SK-N-SH (cell line): Measurements from ENCODE around the gene UNC5CL. TPM values are rescaled to one million over a fixed set of nuclear protein-coding genes. Genes with fewer than 3 reads are reported as not detected.
"Not testable (repeated sequence)": the region's sequence is repeated elsewhere in the genome, so short reads cannot be mapped to it uniquely, and the experiment has no call there.

Experiments used
- CTCF ChIA-PET: fragments of 300-600, 350-600 bp; formaldehyde crosslinking; extraction: SDS; loops from one replicate; lab custom pipeline; 2021; lab: Yijun Ruan, JAX
- POLR2A ChIA-PET: fragments of 350-600 bp; sonication (Branson Sonifier 250); formaldehyde crosslinking; extraction: SDS; loops from one replicate; lab custom pipeline; 2020; ENCODE audit warnings: antibody characterized with exemption, inconsistent platforms; lab: Yijun Ruan, JAX
- DNase-seq: peaks from one replicate; pipeline ENCODE4 v3.0.0; 2012
- H2AFZ ChIP-seq: fragments of 200-600 bp; sonication (generic); 2 replicates; pipeline ENCODE4 v1.8.1; 2016; ENCODE audit warnings: antibody characterized with exemption, mild to moderate bottlenecking, low read depth
- H3F3A ChIP-seq: fragments of 200-600 bp; sonication (generic); replicated peaks from 2 replicates; pipeline ENCODE3; 2016; ENCODE audit warnings: antibody characterized with exemption, mild to moderate bottlenecking; ENCODE audit not compliant: insufficient read depth
- H3K27ac ChIP-seq, 2 experiments: fragments of 200-500 bp in 1 of 2; fragments of 200-600 bp in 1 of 2; sonication (Bioruptor generic) in 1 of 2; sonication (generic), shearing (Covaris generic) in 1 of 2; 2 replicates each; pipeline versions ENCODE4 v1.5.1 to v1.6.1; 2014 to 2016; ENCODE audit warnings: low read depth in 2 of 2, inconsistent platforms in 1 of 2, low read length in 1 of 2, mild to moderate bottlenecking in 1 of 2, mixed read lengths in 1 of 2
- H3K27me3 ChIP-seq: fragments of 200-600 bp; sonication (generic), shearing (Covaris generic); 2 replicates; pipeline ENCODE4 v1.6.1; 2016; ENCODE audit warnings: mixed run types; ENCODE audit not compliant: insufficient read depth
- H3K36me3 ChIP-seq, 2 experiments: fragments of 200-500 bp in 1 of 2; fragments of 200-600 bp in 1 of 2; sonication (Bioruptor generic) in 1 of 2; sonication (generic) in 1 of 2; replicated peaks in 1 of 2; 2 replicates each; pipeline versions ENCODE3 to v1.5.1; 2014 to 2016; ENCODE audit warnings: low read length in 1 of 2, mild to moderate bottlenecking in 1 of 2; ENCODE audit not compliant: insufficient read depth in 2 of 2, control insufficient read depth in 1 of 2
- H3K4me1 ChIP-seq, 2 experiments: fragments of 200-500 bp in 1 of 2; fragments of 200-600 bp in 1 of 2; sonication (Bioruptor generic) in 1 of 2; sonication (generic), shearing (Covaris generic) in 1 of 2; 2 replicates each; pipeline versions ENCODE4 v1.5.1 to v1.6.1; 2014 to 2016; ENCODE audit warnings: low read depth in 1 of 2, low read length in 1 of 2, mixed run types in 1 of 2; ENCODE audit not compliant: insufficient read depth in 2 of 2, control insufficient read depth in 1 of 2
- H3K4me2 ChIP-seq: fragments of 200-600 bp; sonication (generic), shearing (Covaris generic); 2 replicates; pipeline ENCODE4 v1.6.1; 2017; ENCODE audit warnings: mixed run types
- H3K4me3 ChIP-seq, 2 experiments: fragments of 200-500 bp in 1 of 2; fragments of 200-600 bp in 1 of 2; sonication (Bioruptor generic) in 1 of 2; sonication (generic), shearing (Covaris generic) in 1 of 2; 2 replicates each; pipeline versions ENCODE4 v1.5.1 to v1.8.1; 2014 to 2016; ENCODE audit warnings: low read depth in 2 of 2, inconsistent platforms in 1 of 2, low read length in 1 of 2, mild to moderate bottlenecking in 1 of 2, mixed read lengths in 1 of 2, moderate library complexity in 1 of 2
- H3K79me2 ChIP-seq: fragments of 200-600 bp; sonication (generic); 2 replicates; pipeline ENCODE4 v1.8.1; 2017; ENCODE audit warnings: mild to moderate bottlenecking; ENCODE audit not compliant: insufficient read depth
- H3K9ac ChIP-seq: fragments of 200-600 bp; sonication (generic); 2 replicates; pipeline ENCODE4 v1.6.1; 2017; ENCODE audit warnings: mixed run types
- H3K9me2 ChIP-seq: fragments of 200-600 bp; sonication (generic); 2 replicates; pipeline ENCODE4 v1.6.1; 2017; ENCODE audit warnings: mixed run types
- H3K9me3 ChIP-seq: fragments of 200-600 bp; sonication (generic); 2 replicates; pipeline ENCODE4 v1.6.1; 2017; ENCODE audit warnings: mixed run types, mild to moderate bottlenecking, moderate library complexity
- H4K20me1 ChIP-seq: fragments of 200-600 bp; sonication (generic); 2 replicates; pipeline ENCODE4 v1.6.1; 2017; ENCODE audit warnings: mild to moderate bottlenecking, mixed run types; ENCODE audit not compliant: insufficient read depth
- EP300 ChIP-seq, 2 experiments: IDR thresholded peaks; 2 replicates each; pipeline versions ENCODE4 v1.4.0 to v1.6.1; 2012; ENCODE audit warnings: borderline replicate concordance in 1 of 2, low read depth in 1 of 2, low read length in 1 of 2
- FOXM1 ChIP-seq: IDR thresholded peaks from 2 replicates; pipeline ENCODE4 v1.4.0; 2012; ENCODE audit warnings: low read depth, mild to moderate bottlenecking
- GATA2 ChIP-seq: sonication (generic); formaldehyde crosslinking; IDR thresholded peaks from 2 replicates; pipeline ENCODE4 v1.5.0; 2020; ENCODE audit warnings: mild to moderate bottlenecking, missing genetic modification reagents
- POLR2AphosphoS5 ChIP-seq: IDR thresholded peaks from 2 replicates; pipeline ENCODE4 v1.6.1; 2012; ENCODE audit warnings: low read depth, low read length
- RFX5 ChIP-seq: IDR thresholded peaks from 2 replicates; pipeline ENCODE4 v1.6.1; 2012; ENCODE audit warnings: mild to moderate bottlenecking, improper control_type of control experiment, low read length
- SMC3 ChIP-seq: IDR thresholded peaks from 2 replicates; pipeline ENCODE4 v1.6.1; 2012; ENCODE audit warnings: low read depth, low read length, improper control_type of control experiment
- TAF1 ChIP-seq: IDR thresholded peaks from 2 replicates; pipeline ENCODE4 v1.6.1; 2012; ENCODE audit warnings: low read depth, mild to moderate bottlenecking, low read length, moderate library complexity, borderline replicate concordance
- TEAD4 ChIP-seq: IDR thresholded peaks from 2 replicates; pipeline ENCODE4 v1.4.0; 2012; ENCODE audit warnings: mild to moderate bottlenecking, borderline replicate concordance; ENCODE audit not compliant: insufficient read depth
- WGBS: methylation state at CpG from one replicate; pipeline ENCODE4 v1.1.6; 2017; ENCODE audit warnings: low lambda C conversion rate; 5-methylcytosine and 5-hydroxymethylcytosine counted together
- polyA plus RNA-seq, 3 experiments: library from polyadenylated mRNA; depleted of rRNA; stranded (reverse); fragments of >200 nt; gene quantifications; 2 replicates each; pipeline ENCODE4 v1.2.3, GENCODE V29; 2012
- TF ChIP-seq, protein P1 (sequence below): IDR thresholded peaks from 2 replicates; pipeline ENCODE4 v1.6.1; 2012; ENCODE audit warnings: mild to moderate bottlenecking, low read depth, low read length, moderate library complexity
- TF ChIP-seq, protein P2 (sequence below): fragments of 150-350 bp; IDR thresholded peaks from 2 replicates; pipeline ENCODE4 v1.6.1; 2016; ENCODE audit warnings: mild to moderate bottlenecking, low read depth, low read length
- TF ChIP-seq, protein P3 (sequence below): IDR thresholded peaks from 2 replicates; pipeline ENCODE4 v1.4.0; 2012; ENCODE audit warnings: low read depth
- TF ChIP-seq, protein P4 (sequence below): IDR thresholded peaks from 2 replicates; pipeline ENCODE4 v1.4.0; 2012; ENCODE audit warnings: low read depth, borderline replicate concordance
- TF ChIP-seq, protein P5 (sequence below): fragments of 150-350 bp; IDR thresholded peaks from 2 replicates; pipeline ENCODE4 v1.6.1; 2017; ENCODE audit warnings: antibody characterized with exemption, low read length, low read depth, borderline replicate concordance

UNC5CL gene
- polyA plus RNA-seq, 1 of the 3 experiments (the other 2 are of a cell fraction): 0.10 TPM

DNA sequence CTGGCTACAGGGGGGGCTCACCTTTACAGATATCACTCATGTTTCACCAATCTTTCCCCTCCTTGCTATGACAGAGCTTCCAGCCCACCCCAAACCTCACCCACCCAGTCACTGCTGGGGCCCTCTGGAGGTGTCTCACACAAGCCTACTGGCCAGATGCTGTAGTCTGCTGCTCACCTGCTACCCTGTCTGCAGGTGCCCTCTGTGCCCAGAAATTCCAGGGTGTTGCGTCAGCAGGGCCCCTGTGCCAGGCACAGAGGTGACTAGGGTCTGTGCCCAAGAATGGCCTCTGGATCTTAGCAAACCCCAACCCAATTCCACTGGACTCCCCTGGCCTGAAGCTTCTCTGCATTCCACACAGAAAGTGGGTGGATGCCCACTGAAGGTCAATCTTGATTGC lies 21.4 kb downstream of the UNC5CL start:
- TF ChIP-seq SMC3 (no peak), TAF1 (no peak)
- TF ChIP-seq, all 33 proteins: peak for 0
- no peaks in the 10 kb centered on the region for H3F3A ChIP-seq
- H3K9me2 ChIP-seq: no peaks in the 10 kb centered on the region
- H3K27me3 ChIP-seq: no peaks in the 10 kb centered on the region
- H3K79me2 ChIP-seq: no peaks in the 10 kb centered on the region
- no peak overlapping the region for H3K4me3 ChIP-seq
- POLR2A ChIA-PET: no interaction called here
- CTCF ChIA-PET: interaction anchor here (1.4 to 1.9 kb wide), 3 partner anchors 10 to 23 kb away, joined by 3 to 11 read pairs (median 3); no protein-coding TSS in a partner anchor
- no peak for DNase-seq
- H4K20me1 ChIP-seq: no peaks in the 10 kb centered on the region
- no CpG with 5 or more reads among the region's 1 CpG for WGBS
- H3K36me3 ChIP-seq: no peaks in the 10 kb centered on the region
- no peaks in the 10 kb centered on the region for H3K9me3 ChIP-seq
- H3K4me2 ChIP-seq: no peak overlapping the region
- no peak overlapping the region for H3K9ac ChIP-seq
- no peak overlapping the region for H3K27ac ChIP-seq
- peaks cover 0 to 14% of the 10 kb centered on the region in 2 experiments; a peak in 2 of 4 replicates for H3K4me1 ChIP-seq
- H2AFZ ChIP-seq: no peak overlapping the region

DNA sequence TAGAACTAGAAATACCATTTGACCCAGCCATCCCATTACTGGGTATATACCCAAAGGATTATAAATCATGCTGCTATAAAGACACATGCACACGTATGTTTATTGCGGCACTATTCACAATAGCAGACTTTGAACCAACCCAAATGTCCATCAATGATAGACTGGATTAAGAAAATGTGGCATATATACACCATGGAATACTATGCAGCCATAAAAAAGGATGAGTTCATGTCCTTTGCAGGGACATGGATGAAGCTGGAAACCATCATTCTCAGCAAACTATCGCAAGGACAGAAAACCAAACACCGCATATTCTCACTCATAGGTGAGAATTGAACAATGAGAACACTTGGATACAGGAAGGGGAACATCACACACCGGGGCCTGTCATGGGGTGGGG lies 23.2 kb downstream of the UNC5CL start:
- 84% methylated on average over 5 of the region's 5 CpGs for WGBS
- H3K4me3 ChIP-seq, H3K79me2 ChIP-seq, H3K9me3 ChIP-seq, H3K9ac ChIP-seq, POLR2A ChIA-PET, H3F3A ChIP-seq, H2AFZ ChIP-seq, DNase-seq, H4K20me1 ChIP-seq, H3K4me2 ChIP-seq, H3K36me3 ChIP-seq, H3K9me2 ChIP-seq, H3K4me1 ChIP-seq, H3K27ac ChIP-seq, H3K27me3 ChIP-seq: not testable (repeated sequence)
- CTCF ChIA-PET: interaction anchor here (1.2 kb wide), 1 partner anchor 16 kb away, joined by 4 read pairs; no protein-coding TSS in a partner anchor

DNA sequence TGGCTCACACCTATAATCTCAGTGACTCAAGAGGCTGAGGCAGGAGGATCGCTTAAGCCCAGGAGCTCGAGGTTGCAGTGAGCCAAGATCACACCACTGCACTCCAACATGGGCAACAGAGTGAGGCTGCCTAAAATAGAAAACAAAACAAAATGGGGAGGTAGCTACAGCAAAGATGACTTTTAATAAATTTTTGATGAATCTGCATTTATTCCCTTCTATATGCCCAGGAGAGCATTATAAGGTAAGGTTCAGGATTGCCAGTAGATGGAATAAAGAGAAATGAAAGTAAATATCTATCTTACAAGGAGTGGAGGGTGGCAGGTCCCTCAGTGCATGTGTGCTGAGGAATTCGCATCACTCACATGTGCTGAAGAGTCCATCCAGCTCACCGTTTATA lies 24.2 kb downstream of the UNC5CL start:
- 69% methylated on average over 4 of the region's 4 CpGs for WGBS
- Histone ChIP-seq H3K4me2 (no peak overlapping the region), H3K27me3 (no peaks in the 10 kb centered on the region; the same call in 1 of the 2 replicates), H3K27ac (no peak overlapping the region), H3K36me3 (no peaks in the 10 kb centered on the region), H3K79me2 (no peaks in the 10 kb centered on the region), H3K9me2 (no peaks in the 10 kb centered on the region), H3K4me3 (no peak overlapping the region), H2AFZ (no peak overlapping the region), H3F3A (no peaks in the 10 kb centered on the region), H3K4me1 (peaks cover 0 to 5% of the 10 kb centered on the region in 2 experiments; a peak in 1 of 4 replicates), H3K9ac (no peak overlapping the region), H4K20me1 (no peaks in the 10 kb centered on the region), H3K9me3 (no peaks in the 10 kb centered on the region)
- TF ChIP-seq, protein P1, sequence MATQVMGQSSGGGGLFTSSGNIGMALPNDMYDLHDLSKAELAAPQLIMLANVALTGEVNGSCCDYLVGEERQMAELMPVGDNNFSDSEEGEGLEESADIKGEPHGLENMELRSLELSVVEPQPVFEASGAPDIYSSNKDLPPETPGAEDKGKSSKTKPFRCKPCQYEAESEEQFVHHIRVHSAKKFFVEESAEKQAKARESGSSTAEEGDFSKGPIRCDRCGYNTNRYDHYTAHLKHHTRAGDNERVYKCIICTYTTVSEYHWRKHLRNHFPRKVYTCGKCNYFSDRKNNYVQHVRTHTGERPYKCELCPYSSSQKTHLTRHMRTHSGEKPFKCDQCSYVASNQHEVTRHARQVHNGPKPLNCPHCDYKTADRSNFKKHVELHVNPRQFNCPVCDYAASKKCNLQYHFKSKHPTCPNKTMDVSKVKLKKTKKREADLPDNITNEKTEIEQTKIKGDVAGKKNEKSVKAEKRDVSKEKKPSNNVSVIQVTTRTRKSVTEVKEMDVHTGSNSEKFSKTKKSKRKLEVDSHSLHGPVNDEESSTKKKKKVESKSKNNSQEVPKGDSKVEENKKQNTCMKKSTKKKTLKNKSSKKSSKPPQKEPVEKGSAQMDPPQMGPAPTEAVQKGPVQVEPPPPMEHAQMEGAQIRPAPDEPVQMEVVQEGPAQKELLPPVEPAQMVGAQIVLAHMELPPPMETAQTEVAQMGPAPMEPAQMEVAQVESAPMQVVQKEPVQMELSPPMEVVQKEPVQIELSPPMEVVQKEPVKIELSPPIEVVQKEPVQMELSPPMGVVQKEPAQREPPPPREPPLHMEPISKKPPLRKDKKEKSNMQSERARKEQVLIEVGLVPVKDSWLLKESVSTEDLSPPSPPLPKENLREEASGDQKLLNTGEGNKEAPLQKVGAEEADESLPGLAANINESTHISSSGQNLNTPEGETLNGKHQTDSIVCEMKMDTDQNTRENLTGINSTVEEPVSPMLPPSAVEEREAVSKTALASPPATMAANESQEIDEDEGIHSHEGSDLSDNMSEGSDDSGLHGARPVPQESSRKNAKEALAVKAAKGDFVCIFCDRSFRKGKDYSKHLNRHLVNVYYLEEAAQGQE: no peak
- TF ChIP-seq, protein P2, sequence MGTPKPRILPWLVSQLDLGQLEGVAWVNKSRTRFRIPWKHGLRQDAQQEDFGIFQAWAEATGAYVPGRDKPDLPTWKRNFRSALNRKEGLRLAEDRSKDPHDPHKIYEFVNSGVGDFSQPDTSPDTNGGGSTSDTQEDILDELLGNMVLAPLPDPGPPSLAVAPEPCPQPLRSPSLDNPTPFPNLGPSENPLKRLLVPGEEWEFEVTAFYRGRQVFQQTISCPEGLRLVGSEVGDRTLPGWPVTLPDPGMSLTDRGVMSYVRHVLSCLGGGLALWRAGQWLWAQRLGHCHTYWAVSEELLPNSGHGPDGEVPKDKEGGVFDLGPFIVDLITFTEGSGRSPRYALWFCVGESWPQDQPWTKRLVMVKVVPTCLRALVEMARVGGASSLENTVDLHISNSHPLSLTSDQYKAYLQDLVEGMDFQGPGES: no peak
- TF ChIP-seq, protein P3, sequence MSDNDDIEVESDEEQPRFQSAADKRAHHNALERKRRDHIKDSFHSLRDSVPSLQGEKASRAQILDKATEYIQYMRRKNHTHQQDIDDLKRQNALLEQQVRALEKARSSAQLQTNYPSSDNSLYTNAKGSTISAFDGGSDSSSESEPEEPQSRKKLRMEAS: no peak
- no peak for TF ChIP-seq RFX5
- no peak for TF ChIP-seq EP300 (IDR thresholded peaks at IDR 0.05; ENCODE audit: borderline replicate concordance in 1 of 2, low read depth in 1 of 2, low read length in 1 of 2)
- TF ChIP-seq TEAD4: no peak
- TF ChIP-seq, protein P4, sequence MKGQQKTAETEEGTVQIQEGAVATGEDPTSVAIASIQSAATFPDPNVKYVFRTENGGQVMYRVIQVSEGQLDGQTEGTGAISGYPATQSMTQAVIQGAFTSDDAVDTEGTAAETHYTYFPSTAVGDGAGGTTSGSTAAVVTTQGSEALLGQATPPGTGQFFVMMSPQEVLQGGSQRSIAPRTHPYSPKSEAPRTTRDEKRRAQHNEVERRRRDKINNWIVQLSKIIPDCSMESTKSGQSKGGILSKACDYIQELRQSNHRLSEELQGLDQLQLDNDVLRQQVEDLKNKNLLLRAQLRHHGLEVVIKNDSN: no peak
- no peak for TF ChIP-seq GATA2 (CRISPR knock-in tag)
- TF ChIP-seq FOXM1: no peak
- no peak for TF ChIP-seq POLR2AphosphoS5
- TF ChIP-seq, protein P5, sequence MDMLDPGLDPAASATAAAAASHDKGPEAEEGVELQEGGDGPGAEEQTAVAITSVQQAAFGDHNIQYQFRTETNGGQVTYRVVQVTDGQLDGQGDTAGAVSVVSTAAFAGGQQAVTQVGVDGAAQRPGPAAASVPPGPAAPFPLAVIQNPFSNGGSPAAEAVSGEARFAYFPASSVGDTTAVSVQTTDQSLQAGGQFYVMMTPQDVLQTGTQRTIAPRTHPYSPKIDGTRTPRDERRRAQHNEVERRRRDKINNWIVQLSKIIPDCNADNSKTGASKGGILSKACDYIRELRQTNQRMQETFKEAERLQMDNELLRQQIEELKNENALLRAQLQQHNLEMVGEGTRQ: no peak
- ChIA-PET CTCF (interaction anchor here (1.2 to 2.6 kb wide), 3 partner anchors 13 to 51 kb away, joined by 4 to 18 read pairs (median 4); no protein-coding TSS in a partner anchor), POLR2A (no interaction called here)
- no peak for DNase-seq
